Transverse colon (tissue), 4 donors: ENCODE results near the gene PDRG1. TPM values are rescaled to one million over a fixed set of nuclear protein-coding genes. Genes with fewer than 3 reads are reported as not detected.

Source experiments
- DNase-seq: peaks from one replicate; pipeline ENCODE4 v3.0.0-alpha.2; 2019
- H3K27ac ChIP-seq, 4 donors: fragments of 200-600 bp; sonication (generic); 2 replicates each; pipeline ENCODE4 v1.5.1; 2016 to 2018; ENCODE audit warnings: inconsistent platforms in 4 of 4
- H3K27me3 ChIP-seq: fragments of 200-600 bp; sonication (generic); 2 replicates; pipeline ENCODE4 v1.5.1; 2017; ENCODE audit warnings: inconsistent platforms
- H3K36me3 ChIP-seq, 4 donors: fragments of 200-600 bp; sonication (generic); 2 replicates each; pipeline ENCODE4 v1.5.1; 2017 to 2019; ENCODE audit warnings: inconsistent platforms in 4 of 4
- H3K4me1 ChIP-seq, 4 donors: fragments of 200-600 bp; sonication (generic); 2 replicates each; pipeline ENCODE4 v1.5.1; 2017 to 2020; ENCODE audit warnings: inconsistent platforms in 4 of 4
- H3K4me3 ChIP-seq, 4 donors: fragments of 200-600 bp; sonication (generic); 1 replicate in 1 of 4; 2 replicates in 3 of 4; pipeline versions ENCODE4 v1.5.1 to v1.6.1; 2017 to 2019; ENCODE audit warnings: inconsistent platforms in 4 of 4
- H3K9me3 ChIP-seq, 2 donors: fragments of 200-600 bp; sonication (generic); 2 replicates each; pipeline ENCODE4 v1.5.1; 2017 to 2019; ENCODE audit warnings: inconsistent platforms in 2 of 2
- CTCF ChIP-seq, 5 experiments: fragments of 200-600 bp in 3 of 5; fragments of 450-650 bp in 2 of 5; sonication (generic) in 3 of 5; IDR thresholded peaks; 1 replicate in 2 of 5; 2 replicates in 3 of 5; pipeline ENCODE4 v1.5.1; 2016 to 2017; ENCODE audit warnings: antibody characterized with exemption in 5 of 5, inconsistent platforms in 3 of 5, mild to moderate bottlenecking in 2 of 5, moderate library complexity in 1 of 5
- EP300 ChIP-seq: sonication (generic); formaldehyde crosslinking; IDR thresholded peaks from one replicate; pipeline ENCODE4 v1.6.1; 2017; ENCODE audit warnings: antibody characterized with exemption, low read depth
- POLR2A ChIP-seq: fragments of 450-650 bp; IDR thresholded peaks from one replicate; pipeline ENCODE4 v1.6.1; 2016; ENCODE audit warnings: antibody characterized with exemption, mild to moderate bottlenecking, moderate library complexity
- POLR2AphosphoS5 ChIP-seq, 3 donors: sonication (generic); formaldehyde crosslinking; IDR thresholded peaks; one replicate each; pipeline ENCODE4 v1.6.1; 2016; ENCODE audit warnings: antibody characterized with exemption in 3 of 3
- WGBS, 2 donors: methylation state at CpG; one replicate each; pipeline ENCODE4 v1.1.5; 2018; ENCODE audit warnings: low coverage in 1 of 2; 5-methylcytosine and 5-hydroxymethylcytosine counted together
- in situ Hi-C, 4 donors: fragments of 200-750 bp; cut with MboI; loops; one replicate each; pipeline versions ENCODE4 v1.15.0 to v1.15.1; 2017; ENCODE audit warnings: low sequenced_read_pairs in 3 of 4, low pct_ligation_motif_present in 1 of 4, low pct_unique_long_range_greater_than_20kb in 1 of 4
- intact Hi-C: fragments of 100-400 bp; cut with DNase I; formaldehyde crosslinking; loops from one replicate; pipeline ENCODE4 v1.15.1; 2023; ENCODE audit warnings: low total_unique reads
- total RNA-seq, 4 donors: library from RNA; depleted of rRNA; stranded (reverse); fragments of >200 nt; gene quantifications; one replicate each; pipeline ENCODE4 v1.1.0, GENCODE V29; 2016

Gene PDRG1
- total RNA-seq, 4 donors from 2014 or later, result 2.2 to 9.2 (median 6.5) TPM

DNA sequence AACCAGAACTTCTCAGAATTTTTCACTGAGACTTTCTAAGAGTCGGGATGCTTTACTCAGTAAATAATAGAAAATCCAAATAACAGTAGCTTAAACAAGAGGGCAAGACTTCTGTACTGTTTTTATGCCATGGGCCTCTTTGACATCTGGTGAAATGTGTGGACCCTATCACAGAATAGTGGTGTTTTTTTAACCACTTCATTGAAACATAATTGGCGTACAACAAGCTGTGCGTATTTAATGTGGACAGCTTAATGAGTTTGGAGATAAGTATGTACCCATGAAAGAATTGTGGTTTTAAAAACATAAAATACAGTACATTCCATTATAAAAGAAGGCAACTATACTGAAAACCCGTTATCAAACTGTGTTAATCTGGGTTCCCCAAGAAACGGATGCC lies 37.7 kb downstream of the PDRG1 start:
- TF ChIP-seq POLR2A, result no peak
- no peak for TF ChIP-seq POLR2AphosphoS5 (IDR thresholded peaks at IDR 0.05)
- no peak for TF ChIP-seq CTCF (IDR thresholded peaks at IDR 0.05)
- no peak for TF ChIP-seq EP300
- H3K9me3 ChIP-seq, result no peaks in the 10 kb centered on the region
- H3K27me3 ChIP-seq, result peaks cover 4% of the 10 kb centered on the region
- in situ Hi-C loops, result no loop called here
- no peaks in the 10 kb centered on the region for H3K36me3 ChIP-seq
- no peak overlapping the region for H3K4me3 ChIP-seq
- no peaks in the 10 kb centered on the region for H3K4me1 ChIP-seq
- intact Hi-C loops, result no loop called here
- DNase-seq, result no peak
- H3K27ac ChIP-seq, result no peak overlapping the region
- 57 to 77% methylated on average over 5 of the region's 5 CpGs for WGBS, 2 donors

GRCh38 chr20:31913431-31914157 lies 38.3 kb downstream of the PDRG1 start:
- TF ChIP-seq CTCF (IDR thresholded peaks at IDR 0.05), result no peak
- TF ChIP-seq POLR2A, result no peak
- no peak for TF ChIP-seq POLR2AphosphoS5 (IDR thresholded peaks at IDR 0.05)
- no peak for TF ChIP-seq EP300
- no peak for DNase-seq
- WGBS, 2 donors, result 86% methylated on average over 15 of the region's 15 CpGs; no CpG with 5 or more reads in 1 of the 2 donors
- H3K9me3 ChIP-seq, result no peaks in the 10 kb centered on the region
- no peaks in the 10 kb centered on the region for H3K36me3 ChIP-seq
- H3K4me1 ChIP-seq, result no peaks in the 10 kb centered on the region
- H3K4me3 ChIP-seq, result no peak overlapping the region
- H3K27me3 ChIP-seq, result peaks cover 3% of the 10 kb centered on the region
- no peak overlapping the region for H3K27ac ChIP-seq
- in situ Hi-C loops, result no loop called here
- intact Hi-C loops, result no loop called here

GRCh38 chr20:31910071-31910803 lies 41.6 kb downstream of the PDRG1 start:
- Histone ChIP-seq H3K4me3 (no peak overlapping the region), H3K27ac (no peak overlapping the region), H3K4me1 (no peaks in the 10 kb centered on the region), H3K36me3 (no peaks in the 10 kb centered on the region), H3K9me3 (no peaks in the 10 kb centered on the region), H3K27me3 (no peaks in the 10 kb centered on the region)
- in situ Hi-C loops (no loop called here), intact Hi-C loops (no loop called here)
- no peak for DNase-seq
- TF ChIP-seq POLR2AphosphoS5 (IDR thresholded peaks at IDR 0.05) (no peak), CTCF (IDR thresholded peaks at IDR 0.05) (no peak), EP300 (no peak), POLR2A (no peak)
- WGBS, 2 donors, result 92% methylated on average over 4 of the region's 4 CpGs; no CpG with 5 or more reads in 1 of the 2 donors

- no peak overlapping the region for H3K4me3 ChIP-seq
- no peak for DNase-seq
- no peaks in the 10 kb centered on the region for H3K27me3 ChIP-seq
- H3K9me3 ChIP-seq, result no peaks in the 10 kb centered on the region
- H3K36me3 ChIP-seq, result no peaks in the 10 kb centered on the region
- TF ChIP-seq POLR2AphosphoS5 (IDR thresholded peaks at IDR 0.05) (no peak), POLR2A (no peak), CTCF (IDR thresholded peaks at IDR 0.05) (no peak), EP300 (no peak)
- in situ Hi-C loops (no loop called here), intact Hi-C loops (no loop called here)
- H3K4me1 ChIP-seq, result no peaks in the 10 kb centered on the region
- no peak overlapping the region for H3K27ac ChIP-seq
- 87% methylated on average over 17 of the region's 17 CpGs; no CpG with 5 or more reads in 1 of the 2 donors for WGBS, 2 donors
Observed at GRCh38 chr20:31909253-31910070, 42.4 kb downstream of the PDRG1 start.
